MCF 10A (cell line): ENCODE results near the gene KPRP. TPM values are rescaled to one million over a fixed set of nuclear protein-coding genes. Genes with fewer than 3 reads are reported as not detected.
A peak's percentile ranks its signal among the peaks of the same experiment; 100 is the strongest.

Source experiments
- BruUV-seq: library from RNA; stranded (reverse); fragments of 400-500 nt; replicated peaks from 2 replicates; lab custom pipeline; 2021; lab: Mats Ljungman, UMichigan
- CTCF ChIA-PET: fragments of 300-600 bp; sonication (Branson Sonifier 250); formaldehyde crosslinking; extraction: SDS; loops from one replicate; lab custom pipeline; 2021; ENCODE audit warnings: antibody characterized with exemption, inconsistent platforms; lab: Yijun Ruan, JAX
- POLR2A ChIA-PET: fragments of 300-600, 350-650 bp; sonication (Branson Sonifier 250); formaldehyde crosslinking; extraction: SDS; loops from one replicate; lab custom pipeline; 2020; ENCODE audit warnings: antibody characterized with exemption, inconsistent platforms; lab: Yijun Ruan, JAX
- DNase-seq: peaks from one replicate; pipeline ENCODE4 v3.0.0-alpha.2; 2018; ENCODE audit not compliant: unreplicated experiment
- H3K27ac Mint-ChIP-seq: one replicate; pipeline ENCODE4 v1.8.0; 2022; ENCODE audit warnings: mild to moderate bottlenecking, low read depth, mixed read lengths; ENCODE audit not compliant: unreplicated experiment
- H3K27me3 Mint-ChIP-seq: one replicate; pipeline ENCODE4 v1.8.0; 2022; ENCODE audit warnings: mixed read lengths; ENCODE audit not compliant: insufficient read depth, unreplicated experiment
- H3K36me3 Mint-ChIP-seq: one replicate; pipeline ENCODE4 v1.8.0; 2022; ENCODE audit warnings: mild to moderate bottlenecking, moderate library complexity, mixed read lengths; ENCODE audit not compliant: insufficient read depth, unreplicated experiment
- H3K4me1 Mint-ChIP-seq: one replicate; pipeline ENCODE4 v1.8.0; 2022; ENCODE audit warnings: mixed read lengths; ENCODE audit not compliant: insufficient read depth, unreplicated experiment
- H3K4me3 Mint-ChIP-seq: one replicate; pipeline ENCODE4 v1.8.0; 2022; ENCODE audit warnings: mild to moderate bottlenecking, moderate library complexity, mixed read lengths; ENCODE audit not compliant: unreplicated experiment
- H3K9me3 Mint-ChIP-seq: one replicate; pipeline ENCODE4 v1.8.0; 2022; ENCODE audit warnings: mixed read lengths; ENCODE audit not compliant: unreplicated experiment
- CTCF ChIP-seq: fragments of 200-600 bp; IDR thresholded peaks from one replicate; pipeline ENCODE4 v1.8.0; 2022; ENCODE audit warnings: antibody characterized with exemption, mild to moderate bottlenecking; ENCODE audit not compliant: unreplicated experiment
- intact Hi-C: fragments of 100-400 bp; cut with micrococcal nuclease; formaldehyde crosslinking; loops from 2 replicates; pipeline ENCODE4 v1.14.1; 2022
- total RNA-seq: library from RNA; stranded (reverse); gene quantifications from 2 replicates; pipeline ENCODE4 v1.2.3, GENCODE V29; 2022

The KPRP gene
- total RNA-seq, 1 experiment from 2014 or later: 0.12 TPM

DNA sequence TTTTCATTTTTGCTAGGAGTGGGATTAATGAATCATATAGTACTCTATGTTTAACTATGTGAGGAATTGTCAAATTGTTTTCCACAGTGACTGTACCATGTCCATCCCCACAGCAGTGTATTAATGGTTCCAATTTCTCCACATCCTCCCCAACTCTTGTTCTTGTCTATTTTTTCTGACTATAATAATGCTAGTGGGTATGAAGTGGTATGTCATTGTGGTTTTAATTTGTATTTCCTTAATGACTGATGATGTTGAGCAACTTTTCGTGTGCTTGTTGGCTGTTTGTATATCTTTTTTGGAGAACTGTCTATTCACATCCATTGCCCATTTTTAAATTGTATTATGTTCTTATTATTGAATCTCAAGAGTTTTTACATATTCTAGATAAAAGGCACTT, 10.0 kb upstream of the KPRP start:
- Mint-ChIP-seq H3K27me3 (no peaks in the 10 kb centered on the region), H3K36me3 (no peaks in the 10 kb centered on the region), H3K9me3 (no peaks in the 10 kb centered on the region), H3K27ac (no peak overlapping the region), H3K4me3 (no peak overlapping the region), H3K4me1 (peaks cover 39% of the 10 kb centered on the region)
- no TSS peak for BruUV-seq
- no peak for TF ChIP-seq CTCF
- no peak for DNase-seq
- intact Hi-C loops: loop anchor here (10.0 kb wide), 1 partner anchor 287 kb away; the partner anchor contains the start of gene SPRR1B
- ChIA-PET CTCF (interaction anchor here (1.1 kb wide), 1 partner anchor 10 kb away, joined by 3 read pairs; no protein-coding TSS in a partner anchor), POLR2A (no interaction called here)

DNA sequence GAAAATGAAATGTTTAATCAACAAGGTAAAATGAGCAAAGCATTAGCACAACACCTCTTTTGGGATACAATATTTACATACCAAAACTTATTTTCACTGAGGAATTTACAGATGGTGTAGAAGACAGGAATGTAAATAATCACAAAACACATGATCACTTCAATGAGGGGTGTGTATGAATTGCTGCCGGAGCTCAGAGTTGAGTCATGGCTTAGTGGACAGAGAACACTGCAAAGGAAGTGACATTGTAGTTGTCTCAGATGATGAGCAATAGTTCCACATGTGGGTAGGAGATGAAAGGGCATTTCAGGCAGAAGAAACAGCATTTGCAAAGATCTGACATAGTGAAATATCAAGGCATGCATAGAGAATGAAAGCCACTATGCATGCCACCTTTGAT, 5.6 kb upstream of the KPRP start:
- no peak for TF ChIP-seq CTCF
- Mint-ChIP-seq H3K9me3 (no peaks in the 10 kb centered on the region), H3K27me3 (no peaks in the 10 kb centered on the region), H3K36me3 (no peaks in the 10 kb centered on the region), H3K4me1 (peaks cover 12% of the 10 kb centered on the region), H3K4me3 (no peak overlapping the region), H3K27ac (no peak overlapping the region)
- peak; percentile 74 for DNase-seq
- POLR2A ChIA-PET: interaction anchor here (1.6 to 2.5 kb wide), 2 partner anchors 9 to 12 kb away, joined by 8 to 13 read pairs; no protein-coding TSS in a partner anchor
- CTCF ChIA-PET: interaction anchor here (0.6 to 2.4 kb wide), 8 partner anchors 14 to 661 kb away, joined by 3 to 13 read pairs (median 3); no protein-coding TSS in a partner anchor
- no TSS peak for BruUV-seq
- intact Hi-C loops: no loop called here

- peaks cover 22% of the 10 kb centered on the region for H3K4me1 Mint-ChIP-seq
- no peak for DNase-seq
- TF ChIP-seq CTCF: no peak
- no peaks in the 10 kb centered on the region for H3K9me3 Mint-ChIP-seq
- intact Hi-C loops: no loop called here
- BruUV-seq: no TSS peak
- H3K36me3 Mint-ChIP-seq: no peaks in the 10 kb centered on the region
- H3K4me3 Mint-ChIP-seq: no peak overlapping the region
- no peaks in the 10 kb centered on the region for H3K27me3 Mint-ChIP-seq
- CTCF ChIA-PET: interaction anchor here (0.5 to 2.4 kb wide), 4 partner anchors 8 to 218 kb away, joined by 4 to 10 read pairs (median 4); no protein-coding TSS in a partner anchor
- H3K27ac Mint-ChIP-seq: no peak overlapping the region
- POLR2A ChIA-PET: interaction anchor here (0.6 to 1.2 kb wide), 3 partner anchors 9 to 51 kb away, joined by 3 to 4 read pairs (median 3); no protein-coding TSS in a partner anchor
Observed at GRCh38 chr1:152753586-152753985, 4.2 kb upstream of the KPRP start.

DNA sequence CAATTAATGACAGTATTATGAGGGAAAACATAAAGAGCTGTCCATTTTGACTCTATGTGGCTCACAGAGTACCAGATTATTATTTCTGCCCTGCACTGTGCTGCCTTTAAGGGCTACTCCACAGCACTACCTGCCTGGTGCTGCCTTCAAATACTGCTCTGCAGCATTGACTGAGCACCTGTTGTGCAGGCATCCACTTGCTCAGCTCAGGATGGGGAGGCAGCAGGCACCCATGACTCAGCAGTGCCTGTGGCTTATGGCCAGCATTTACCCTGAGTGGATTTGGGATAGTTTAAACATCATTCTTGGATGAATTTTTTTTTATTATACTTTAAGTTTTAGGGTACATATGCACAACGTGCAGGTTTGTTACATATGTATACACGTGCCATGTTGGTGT, 953 bp upstream of the KPRP start:
- Mint-ChIP-seq H3K4me1 (peaks cover 46% of the 10 kb centered on the region), H3K27ac (no peak overlapping the region), H3K9me3 (no peaks in the 10 kb centered on the region), H3K36me3 (no peaks in the 10 kb centered on the region), H3K4me3 (no peak overlapping the region), H3K27me3 (no peaks in the 10 kb centered on the region)
- no TSS peak for BruUV-seq
- TF ChIP-seq CTCF: no peak
- CTCF ChIA-PET: interaction anchor here (0.6 to 3.0 kb wide), 5 partner anchors 12 to 435 kb away, joined by 3 to 14 read pairs (median 4); no protein-coding TSS in a partner anchor
- peak; percentile 79 for DNase-seq
- intact Hi-C loops: no loop called here
- POLR2A ChIA-PET: interaction anchor here (0.7 to 1.2 kb wide), 5 partner anchors 10 to 115 kb away, joined by 3 to 4 read pairs (median 3); no protein-coding TSS in a partner anchor
